K562 (cell line): Measurements from ENCODE around the gene DDX20. TPM values are rescaled to one million over a fixed set of nuclear protein-coding genes. Genes with fewer than 3 reads are reported as not detected.

Experiments
- CHD7 ChIP-seq: fragments of 200-600 bp; sonication (generic); IDR thresholded peaks from one replicate; pipeline ENCODE4 v1.6.1; 2012; ENCODE audit warnings: mild to moderate bottlenecking, low read depth, low read length, inconsistent platforms
- CREB3L1 ChIP-seq: fragments of 450-650 bp; IDR thresholded peaks from 2 replicates; pipeline ENCODE4 v1.6.1; 2014; ENCODE audit warnings: low read depth, mild to moderate bottlenecking, moderate library complexity, borderline replicate concordance
- polyA plus RNA-seq, 8 experiments: library from polyadenylated mRNA; depleted of rRNA in 4 of 8; stranded (reverse) in 5 of 8; unstranded in 3 of 8; fragments of >200 nt; fragmentation: Nextera tagmentation in 2 of 8; fragmentation: Illumina TruSeq in 1 of 8; extraction: Ambion mirVana in 2 of 8; extraction: Trizol in 1 of 8; gene quantifications; 2 replicates each; pipeline versions ENCODE4 v1.2.1 to v1.2.3, GENCODE V29; 2011 to 2014; ENCODE audit warnings: inconsistent platforms in 1 of 8, missing spikeins in 1 of 8
- total RNA-seq, 7 experiments: library from RNA; depleted of rRNA in 6 of 7; stranded (reverse); fragments of >200 nt in 6 of 7; fragmentation: Illumina TruSeq in 2 of 7; extraction: Trizol in 2 of 7; gene quantifications; 2 replicates each; pipeline versions ENCODE4 v1.2.1 to v1.2.3, GENCODE V29; 2011 to 2021; ENCODE audit warnings: low replicate concordance in 1 of 7
- TF ChIP-seq, protein P1 (sequence below): fragments of 450-650 bp; formaldehyde crosslinking; IDR thresholded peaks from 2 replicates; pipeline ENCODE4 v1.4.0; 2020; ENCODE audit warnings: mild to moderate bottlenecking, mixed read lengths
- TF ChIP-seq, protein P2 (sequence below): fragments of 450-650 bp; IDR thresholded peaks from 2 replicates; pipeline ENCODE4 v1.6.1; 2017; ENCODE audit warnings: antibody characterized with exemption, mild to moderate bottlenecking

DDX20 gene
- total and polyA plus RNA-seq, 9 of the 15 experiments (the other 6 are each of a cell fraction or from before 2014, with no cell fraction given): 8.3 to 33.4 (median 24.5) TPM

DNA sequence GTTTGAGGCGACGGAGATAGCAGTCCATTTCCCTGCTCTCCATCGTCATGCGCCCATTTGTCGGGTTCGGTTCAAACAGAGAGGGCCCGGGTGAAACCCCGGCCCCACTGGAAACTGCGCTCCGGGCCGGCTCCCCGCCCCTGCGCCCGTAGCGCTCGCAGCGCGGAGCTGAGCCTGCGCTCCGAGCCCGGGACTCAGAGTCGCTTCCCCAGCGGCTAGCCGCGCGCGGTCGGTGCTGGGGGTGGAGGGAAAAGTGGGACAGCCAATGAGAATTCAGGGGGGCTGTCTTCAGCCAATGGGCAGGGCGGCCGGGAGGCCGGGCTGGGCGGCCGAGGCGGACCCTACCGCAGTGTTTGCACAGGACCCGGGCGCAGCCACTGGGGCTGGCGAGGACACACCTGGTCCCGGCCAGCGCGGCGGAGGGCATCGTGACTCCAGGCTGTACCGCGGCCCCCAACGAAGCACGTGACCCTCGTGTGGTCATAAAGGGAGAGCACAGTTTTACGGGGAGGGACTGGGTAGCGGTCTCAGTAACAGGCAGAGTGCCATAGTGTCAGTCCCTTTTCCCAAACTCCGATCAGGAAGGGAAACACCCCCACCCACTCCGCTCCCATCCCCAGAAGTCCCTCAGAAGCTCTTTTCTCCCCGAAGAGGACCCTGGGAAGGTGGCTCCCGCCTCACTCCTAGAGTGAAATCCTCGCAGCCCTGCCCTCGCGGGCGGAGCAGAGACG is 16.3 kb upstream of the DDX20 start, which contains the start of gene INKA2 (continued):
- TF ChIP-seq CHD7: no peak
- TF ChIP-seq CREB3L1: peak; percentile 68; the same call in 1 of the 2 replicates
- TF ChIP-seq, protein P1, sequence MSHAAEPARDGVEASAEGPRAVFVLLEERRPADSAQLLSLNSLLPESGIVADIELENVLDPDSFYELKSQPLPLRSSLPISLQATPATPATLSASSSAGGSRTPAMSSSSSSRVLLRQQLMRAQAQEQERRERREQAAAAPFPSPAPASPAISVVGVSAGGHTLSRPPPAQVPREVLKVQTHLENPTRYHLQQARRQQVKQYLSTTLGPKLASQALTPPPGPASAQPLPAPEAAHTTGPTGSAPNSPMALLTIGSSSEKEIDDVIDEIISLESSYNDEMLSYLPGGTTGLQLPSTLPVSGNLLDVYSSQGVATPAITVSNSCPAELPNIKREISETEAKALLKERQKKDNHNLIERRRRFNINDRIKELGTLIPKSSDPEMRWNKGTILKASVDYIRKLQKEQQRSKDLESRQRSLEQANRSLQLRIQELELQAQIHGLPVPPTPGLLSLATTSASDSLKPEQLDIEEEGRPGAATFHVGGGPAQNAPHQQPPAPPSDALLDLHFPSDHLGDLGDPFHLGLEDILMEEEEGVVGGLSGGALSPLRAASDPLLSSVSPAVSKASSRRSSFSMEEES (CRISPR knock-in tag): peak; percentile 96
- TF ChIP-seq, protein P2, sequence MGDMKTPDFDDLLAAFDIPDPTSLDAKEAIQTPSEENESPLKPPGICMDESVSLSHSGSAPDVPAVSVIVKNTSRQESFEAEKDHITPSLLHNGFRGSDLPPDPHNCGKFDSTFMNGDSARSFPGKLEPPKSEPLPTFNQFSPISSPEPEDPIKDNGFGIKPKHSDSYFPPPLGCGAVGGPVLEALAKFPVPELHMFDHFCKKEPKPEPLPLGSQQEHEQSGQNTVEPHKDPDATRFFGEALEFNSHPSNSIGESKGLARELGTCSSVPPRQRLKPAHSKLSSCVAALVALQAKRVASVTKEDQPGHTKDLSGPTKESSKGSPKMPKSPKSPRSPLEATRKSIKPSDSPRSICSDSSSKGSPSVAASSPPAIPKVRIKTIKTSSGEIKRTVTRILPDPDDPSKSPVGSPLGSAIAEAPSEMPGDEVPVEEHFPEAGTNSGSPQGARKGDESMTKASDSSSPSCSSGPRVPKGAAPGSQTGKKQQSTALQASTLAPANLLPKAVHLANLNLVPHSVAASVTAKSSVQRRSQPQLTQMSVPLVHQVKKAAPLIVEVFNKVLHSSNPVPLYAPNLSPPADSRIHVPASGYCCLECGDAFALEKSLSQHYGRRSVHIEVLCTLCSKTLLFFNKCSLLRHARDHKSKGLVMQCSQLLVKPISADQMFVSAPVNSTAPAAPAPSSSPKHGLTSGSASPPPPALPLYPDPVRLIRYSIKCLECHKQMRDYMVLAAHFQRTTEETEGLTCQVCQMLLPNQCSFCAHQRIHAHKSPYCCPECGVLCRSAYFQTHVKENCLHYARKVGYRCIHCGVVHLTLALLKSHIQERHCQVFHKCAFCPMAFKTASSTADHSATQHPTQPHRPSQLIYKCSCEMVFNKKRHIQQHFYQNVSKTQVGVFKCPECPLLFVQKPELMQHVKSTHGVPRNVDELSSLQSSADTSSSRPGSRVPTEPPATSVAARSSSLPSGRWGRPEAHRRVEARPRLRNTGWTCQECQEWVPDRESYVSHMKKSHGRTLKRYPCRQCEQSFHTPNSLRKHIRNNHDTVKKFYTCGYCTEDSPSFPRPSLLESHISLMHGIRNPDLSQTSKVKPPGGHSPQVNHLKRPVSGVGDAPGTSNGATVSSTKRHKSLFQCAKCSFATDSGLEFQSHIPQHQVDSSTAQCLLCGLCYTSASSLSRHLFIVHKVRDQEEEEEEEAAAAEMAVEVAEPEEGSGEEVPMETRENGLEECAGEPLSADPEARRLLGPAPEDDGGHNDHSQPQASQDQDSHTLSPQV: peak; percentile 67; the same call in 1 of the 2 replicates
